ENCODE results near the gene LTC4S. TPM values are rescaled to one million over a fixed set of nuclear protein-coding genes. Genes with fewer than 3 reads are reported as not detected.

Gene LTC4S
- total RNA-seq, 1 donor from 2014 or later, result 10.9 TPM

DNA sequence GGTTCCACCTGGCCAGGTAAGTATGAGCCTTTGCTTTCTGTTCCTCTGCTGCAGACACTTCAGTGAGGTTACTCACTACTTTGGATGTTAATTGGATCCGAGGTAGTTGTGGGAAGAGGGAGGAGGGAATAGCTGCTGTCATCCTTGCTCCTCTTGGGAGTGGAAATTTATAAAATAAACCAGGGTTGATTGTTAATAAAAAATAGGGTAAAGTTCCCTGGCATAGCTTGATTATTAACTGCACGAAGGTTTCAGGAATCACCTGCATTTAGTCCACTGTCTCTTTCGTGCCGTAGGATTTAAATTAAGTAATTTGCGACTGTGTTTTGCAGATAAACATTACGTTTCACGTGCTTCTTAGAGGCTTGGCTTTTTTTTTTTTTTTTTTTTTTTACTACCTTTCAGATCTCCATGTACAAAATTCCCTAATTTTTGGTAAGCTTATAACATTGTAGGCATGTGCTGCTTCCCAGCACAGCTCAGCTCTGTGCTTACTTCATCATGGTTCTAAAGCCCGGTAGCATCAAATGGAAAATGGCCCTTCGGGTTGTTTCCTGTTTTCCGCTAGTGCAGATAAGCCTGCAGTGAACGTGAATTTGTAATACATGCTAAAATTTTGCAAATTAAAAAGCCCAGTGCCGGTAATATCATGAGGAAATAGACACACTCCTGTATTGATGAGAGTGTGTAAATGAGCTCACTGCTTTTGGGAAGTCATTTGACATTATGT, 26.9 kb upstream of the LTC4S start:
- Histone ChIP-seq H3K9me3 (replicated peaks) (no peaks in the 10 kb centered on the region), H3K27me3 (ENCODE audit: low read depth) (no peaks in the 10 kb centered on the region), H3K27ac (replicated peaks) (peak overlapping the region; percentile 65), H3K36me3 (peaks cover 54% of the 10 kb centered on the region), H3K4me1 (peaks cover 70% of the 10 kb centered on the region), H3K4me3 (no peak overlapping the region)
- TF ChIP-seq, protein P1, sequence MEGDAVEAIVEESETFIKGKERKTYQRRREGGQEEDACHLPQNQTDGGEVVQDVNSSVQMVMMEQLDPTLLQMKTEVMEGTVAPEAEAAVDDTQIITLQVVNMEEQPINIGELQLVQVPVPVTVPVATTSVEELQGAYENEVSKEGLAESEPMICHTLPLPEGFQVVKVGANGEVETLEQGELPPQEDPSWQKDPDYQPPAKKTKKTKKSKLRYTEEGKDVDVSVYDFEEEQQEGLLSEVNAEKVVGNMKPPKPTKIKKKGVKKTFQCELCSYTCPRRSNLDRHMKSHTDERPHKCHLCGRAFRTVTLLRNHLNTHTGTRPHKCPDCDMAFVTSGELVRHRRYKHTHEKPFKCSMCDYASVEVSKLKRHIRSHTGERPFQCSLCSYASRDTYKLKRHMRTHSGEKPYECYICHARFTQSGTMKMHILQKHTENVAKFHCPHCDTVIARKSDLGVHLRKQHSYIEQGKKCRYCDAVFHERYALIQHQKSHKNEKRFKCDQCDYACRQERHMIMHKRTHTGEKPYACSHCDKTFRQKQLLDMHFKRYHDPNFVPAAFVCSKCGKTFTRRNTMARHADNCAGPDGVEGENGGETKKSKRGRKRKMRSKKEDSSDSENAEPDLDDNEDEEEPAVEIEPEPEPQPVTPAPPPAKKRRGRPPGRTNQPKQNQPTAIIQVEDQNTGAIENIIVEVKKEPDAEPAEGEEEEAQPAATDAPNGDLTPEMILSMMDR (IDR thresholded peaks at IDR 0.05; ENCODE audit: borderline replicate concordance), result no peak
- intact Hi-C loops (cut with micrococcal nuclease), result no loop called here
- no peak for DNase-seq

DNA sequence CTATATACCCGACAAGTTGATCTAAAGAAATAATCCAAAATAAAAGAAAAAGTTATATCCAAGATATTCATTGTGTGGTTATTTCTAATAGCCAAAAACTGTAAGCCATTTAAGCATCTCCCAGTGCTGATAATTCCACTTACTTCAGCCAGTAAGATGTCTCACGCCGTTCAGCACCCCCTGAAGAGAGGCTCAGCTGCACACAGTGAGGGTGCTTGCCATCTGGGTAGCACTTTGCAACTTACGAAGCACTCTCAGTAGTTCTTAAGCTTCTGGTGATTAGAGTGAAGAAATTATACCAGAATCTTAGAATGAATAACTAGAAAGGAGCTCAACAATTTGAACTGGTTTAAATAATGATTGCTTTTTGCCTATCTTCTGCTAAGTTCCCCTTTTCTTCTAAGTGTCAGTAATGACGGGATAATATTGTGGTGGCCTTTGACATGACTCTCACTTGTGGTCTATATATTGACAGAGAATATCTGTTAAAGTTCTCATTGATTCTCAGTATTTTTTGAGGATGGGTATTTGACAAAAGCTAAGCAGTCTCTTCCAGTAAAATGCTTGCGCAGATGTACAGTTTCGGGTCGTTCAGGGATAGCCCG, 26.2 kb upstream of the LTC4S start:
- Histone ChIP-seq H3K27ac (replicated peaks) (no peak overlapping the region), H3K27me3 (ENCODE audit: low read depth) (no peaks in the 10 kb centered on the region), H3K9me3 (replicated peaks) (no peaks in the 10 kb centered on the region), H3K36me3 (peaks cover 61% of the 10 kb centered on the region), H3K4me1 (peaks cover 63% of the 10 kb centered on the region), H3K4me3 (no peak overlapping the region)
- TF ChIP-seq, protein P1 (IDR thresholded peaks at IDR 0.05; ENCODE audit: borderline replicate concordance), result no peak
- no peak for DNase-seq
- intact Hi-C loops (cut with micrococcal nuclease), result no loop called here

DNA sequence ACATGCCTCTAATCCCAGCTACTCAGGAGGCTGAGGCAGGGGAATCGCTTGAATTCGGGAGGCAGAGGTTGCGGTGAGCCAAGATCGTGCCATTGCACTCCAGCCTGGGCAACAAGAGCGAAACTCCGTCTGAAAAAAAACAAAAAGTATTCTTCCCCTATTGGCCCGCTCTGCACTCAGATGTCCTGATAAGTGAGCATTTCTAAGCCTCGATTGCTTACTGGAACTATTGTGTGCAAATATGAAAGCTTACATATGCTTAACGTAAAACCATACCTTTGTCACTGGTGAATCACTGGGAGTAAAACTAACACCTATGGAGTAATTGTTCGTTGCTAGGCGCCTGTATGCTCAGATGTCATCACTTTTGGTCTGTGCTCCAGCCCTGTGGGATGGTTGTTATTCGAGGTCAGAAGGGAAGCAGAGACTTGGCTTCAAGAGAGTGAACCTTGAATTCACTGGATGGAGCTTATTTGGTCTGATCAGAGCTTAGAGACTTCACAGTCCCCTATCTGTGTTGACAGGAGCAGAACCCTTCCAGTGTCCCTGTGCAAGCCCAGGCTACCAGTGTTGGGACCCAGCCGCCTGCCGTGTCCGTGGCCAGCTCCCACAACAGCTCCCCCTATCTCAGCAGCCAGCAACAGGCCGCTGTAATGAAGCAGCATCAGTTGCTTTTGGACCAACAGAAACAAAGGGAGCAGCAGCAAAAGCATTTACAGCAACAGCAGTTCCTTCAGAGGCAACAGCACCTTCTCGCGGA, 25.3 kb upstream of the LTC4S start:
- H3K27ac ChIP-seq (replicated peaks), result no peak overlapping the region
- H3K27me3 ChIP-seq (ENCODE audit: low read depth), result no peaks in the 10 kb centered on the region
- no peaks in the 10 kb centered on the region for H3K9me3 ChIP-seq (replicated peaks)
- no peak overlapping the region for H3K4me3 ChIP-seq
- intact Hi-C loops (cut with micrococcal nuclease), result no loop called here
- TF ChIP-seq, protein P1 (IDR thresholded peaks at IDR 0.05; ENCODE audit: borderline replicate concordance), result peak; percentile 38
- H3K36me3 ChIP-seq, result peaks cover 70% of the 10 kb centered on the region
- H3K4me1 ChIP-seq, result peaks cover 54% of the 10 kb centered on the region
- no peak for DNase-seq

DNA sequence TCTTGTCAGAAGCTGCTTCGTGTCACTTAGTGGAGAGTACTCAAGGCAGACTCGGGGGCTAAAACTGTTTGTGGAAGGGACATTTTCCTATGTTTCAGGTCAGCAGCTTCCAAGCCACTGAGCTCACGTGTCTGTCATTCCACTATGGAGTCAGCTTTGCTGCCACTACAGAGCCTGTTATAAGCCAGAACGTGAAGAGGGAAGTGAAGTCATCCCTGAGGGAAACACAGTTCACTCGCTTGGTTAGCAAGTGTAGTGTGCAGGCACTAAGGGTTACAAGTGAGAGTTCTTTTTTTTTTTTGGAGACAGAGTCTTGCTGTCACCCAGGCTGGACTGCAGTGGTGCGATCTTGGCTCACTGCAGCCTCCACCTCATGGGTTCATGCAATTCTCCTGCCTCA, 24.5 kb upstream of the LTC4S start:
- Histone ChIP-seq H3K4me3 (no peak overlapping the region), H3K27ac (replicated peaks) (no peak overlapping the region), H3K36me3 (peaks cover 78% of the 10 kb centered on the region), H3K9me3 (replicated peaks) (no peaks in the 10 kb centered on the region), H3K4me1 (peaks cover 46% of the 10 kb centered on the region), H3K27me3 (ENCODE audit: low read depth) (no peaks in the 10 kb centered on the region)
- DNase-seq, result no peak
- TF ChIP-seq, protein P1 (IDR thresholded peaks at IDR 0.05; ENCODE audit: borderline replicate concordance), result no peak
- intact Hi-C loops (cut with micrococcal nuclease), result no loop called here

DNA sequence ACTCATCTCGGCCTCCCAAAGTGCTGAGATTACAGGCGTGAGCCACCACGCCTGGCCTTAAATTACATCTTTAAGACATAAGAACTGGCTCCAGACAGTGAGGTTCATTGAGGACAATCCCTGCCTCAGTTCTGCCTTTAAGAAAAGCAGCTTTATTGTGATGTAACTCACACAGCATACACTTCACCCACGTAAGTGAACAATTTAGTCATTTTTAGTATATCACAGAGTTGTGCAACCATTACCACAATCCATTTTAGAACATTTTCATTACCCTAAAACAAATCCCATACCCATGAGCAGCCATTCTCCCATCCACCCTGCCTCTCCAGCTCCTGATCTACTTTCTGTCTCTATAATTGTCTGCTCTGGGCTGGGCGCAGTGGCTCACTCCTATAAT, 24.0 kb upstream of the LTC4S start:
- no peak for DNase-seq
- peaks cover 83% of the 10 kb centered on the region for H3K36me3 ChIP-seq
- H3K27ac ChIP-seq (replicated peaks), result no peak overlapping the region
- H3K4me1 ChIP-seq, result peaks cover 41% of the 10 kb centered on the region
- intact Hi-C loops (cut with micrococcal nuclease), result no loop called here
- no peak overlapping the region for H3K4me3 ChIP-seq
- TF ChIP-seq, protein P1 (IDR thresholded peaks at IDR 0.05; ENCODE audit: borderline replicate concordance), result no peak
- H3K27me3 ChIP-seq (ENCODE audit: low read depth), result no peaks in the 10 kb centered on the region
- H3K9me3 ChIP-seq (replicated peaks), result no peaks in the 10 kb centered on the region
